ENCODE results near the gene DPP8. TPM values are rescaled to one million over a fixed set of nuclear protein-coding genes. Genes with fewer than 3 reads are reported as not detected.

The DPP8 gene
- total RNA-seq, 4 donors from 2014 or later, result 19.8 to 30.5 (median 21.8) TPM

- no peaks in the 10 kb centered on the region for H3K9me3 ChIP-seq
- H3K27me3 ChIP-seq, result no peaks in the 10 kb centered on the region
- no peak for DNase-seq
- H3K27ac ChIP-seq, result peak overlapping the region in 3 of 4 donors; percentile 51 to 66 (median 60)
- WGBS, 2 donors, result 83 to 97% methylated on average over 5 of the region's 5 CpGs
- TF ChIP-seq CTCF (IDR thresholded peaks at IDR 0.05) (no peak), POLR2A (IDR thresholded peaks at IDR 0.05) (no peak)
- H3K36me3 ChIP-seq, result peaks cover 0 to 68% (median 21%) of the 10 kb centered on the region in 3 donors
- peaks cover 6 to 52% (median 21%) of the 10 kb centered on the region in 3 donors for H3K4me1 ChIP-seq
- H3K4me3 ChIP-seq, result peak overlapping the region in 2 of 4 donors; percentile 11 to 13
- intact Hi-C loops (cut with DNase I), result no loop called here
Measured at GRCh38 chr15:65512189-65512588, 5.3 kb downstream of the DPP8 start.

- WGBS, 2 donors, result 91 to 97% methylated on average over 2 of the region's 2 CpGs
- intact Hi-C loops (cut with DNase I), result no loop called here
Measured at GRCh38 chr15:65509321-65509720, 8.2 kb downstream of the DPP8 start.

GRCh38 chr15:65494076-65494475 lies 23.4 kb downstream of the DPP8 start:
- Histone ChIP-seq H3K4me3 (no peak overlapping the region), H3K36me3 (peaks cover 7 to 97% (median 27%) of the 10 kb centered on the region in 3 donors)
- WGBS, 2 donors, result 87% methylated on average over 4 of the region's 4 CpGs

More at GRCh38 chr15:65509321-65509720, 8.2 kb downstream of the DPP8 start:
- Histone ChIP-seq H3K4me3 (no peak overlapping the region), H3K9me3 (no peaks in the 10 kb centered on the region), H3K27ac (no peak overlapping the region), H3K4me1 (peaks cover 0 to 25% (median 6%) of the 10 kb centered on the region in 3 donors), H3K27me3 (no peaks in the 10 kb centered on the region), H3K36me3 (peaks cover 0 to 84% (median 27%) of the 10 kb centered on the region in 3 donors)
- TF ChIP-seq POLR2A (IDR thresholded peaks at IDR 0.05), result no peak
- no peak for TF ChIP-seq CTCF (IDR thresholded peaks at IDR 0.05)
- no peak for DNase-seq

GRCh38 chr15:65484876-65485275 lies 32.6 kb downstream of the DPP8 start:
- no peaks in the 10 kb centered on the region for H3K4me1 ChIP-seq
- TF ChIP-seq POLR2A (IDR thresholded peaks at IDR 0.05), result no peak
- no peak for TF ChIP-seq CTCF (IDR thresholded peaks at IDR 0.05)
- no peak overlapping the region for H3K27ac ChIP-seq
- peaks cover 4 to 100% (median 22%) of the 10 kb centered on the region in 3 donors for H3K36me3 ChIP-seq
- H3K4me3 ChIP-seq, result no peak overlapping the region
- intact Hi-C loops (cut with DNase I), result no loop called here
- DNase-seq, result no peak
- no peaks in the 10 kb centered on the region for H3K27me3 ChIP-seq
- WGBS, 2 donors, result 85 to 94% methylated on average over 4 of the region's 4 CpGs
- H3K9me3 ChIP-seq, result no peaks in the 10 kb centered on the region

More at GRCh38 chr15:65494076-65494475, 23.4 kb downstream of the DPP8 start:
- no peak overlapping the region for H3K27ac ChIP-seq
- TF ChIP-seq CTCF (IDR thresholded peaks at IDR 0.05) (no peak), POLR2A (IDR thresholded peaks at IDR 0.05) (no peak)
- DNase-seq, result no peak
- intact Hi-C loops (cut with DNase I), result no loop called here
- no peaks in the 10 kb centered on the region for H3K9me3 ChIP-seq
- H3K4me1 ChIP-seq, result no peaks in the 10 kb centered on the region
- H3K27me3 ChIP-seq, result no peaks in the 10 kb centered on the region

GRCh38 chr15:65476903-65477302 lies 40.6 kb downstream of the DPP8 start:
- TF ChIP-seq CTCF (IDR thresholded peaks at IDR 0.05), result no peak
- no peak for TF ChIP-seq POLR2A (IDR thresholded peaks at IDR 0.05)
- no peak overlapping the region for H3K27ac ChIP-seq
- peaks cover 10 to 100% (median 30%) of the 10 kb centered on the region in 3 donors for H3K36me3 ChIP-seq
- DNase-seq, result no peak
- no peaks in the 10 kb centered on the region for H3K9me3 ChIP-seq
- no peaks in the 10 kb centered on the region for H3K27me3 ChIP-seq
- intact Hi-C loops (cut with DNase I), result no loop called here
- H3K4me3 ChIP-seq, result no peak overlapping the region
- 66 to 72% methylated on average over 5 of the region's 5 CpGs for WGBS, 2 donors
- H3K4me1 ChIP-seq, result no peaks in the 10 kb centered on the region

Data from esophagus squamous epithelium (tissue), 5 donors.